Measurements from ENCODE around the gene USP25. TPM values are rescaled to one million over a fixed set of nuclear protein-coding genes. Genes with fewer than 3 reads are reported as not detected.

The USP25 gene
- total RNA-seq, 2 donors from 2014 or later = 32.0 to 43.5 TPM

DNA sequence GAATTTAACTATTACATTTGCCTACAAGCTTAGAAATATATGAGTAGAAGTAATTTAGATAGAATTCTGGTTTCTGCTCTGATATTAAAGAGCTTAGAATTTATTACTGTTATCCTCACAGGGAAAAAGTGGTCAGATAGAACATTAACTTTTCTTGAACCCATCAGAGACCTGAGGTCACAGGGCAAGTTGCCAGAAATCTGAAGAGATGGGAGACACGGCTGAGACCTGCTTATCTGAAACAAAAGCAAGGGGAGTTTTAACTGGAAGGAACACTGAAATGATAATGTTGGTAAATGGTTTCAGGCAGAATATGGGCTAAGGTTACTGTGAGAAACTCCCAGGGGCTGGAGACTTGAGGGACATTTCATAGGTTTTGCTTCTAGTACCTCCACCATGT is 28.0 kb upstream of the USP25 start:
- H3K4me1 ChIP-seq (ENCODE audit: control insufficient read depth in 1 of 2, low read depth in 2 of 2) = no peaks in the 10 kb centered on the region
- no peak for DNase-seq (ENCODE audit: low spot score)
- H3K27me3 ChIP-seq (replicated peaks; ENCODE audit: insufficient read depth) = no peaks in the 10 kb centered on the region
- no peak overlapping the region for H3K4me3 ChIP-seq
- no peaks in the 10 kb centered on the region for H3K9me3 ChIP-seq
- no peak overlapping the region for H3K27ac ChIP-seq
- H3K36me3 ChIP-seq = no peaks in the 10 kb centered on the region
- TF ChIP-seq, protein P1, sequence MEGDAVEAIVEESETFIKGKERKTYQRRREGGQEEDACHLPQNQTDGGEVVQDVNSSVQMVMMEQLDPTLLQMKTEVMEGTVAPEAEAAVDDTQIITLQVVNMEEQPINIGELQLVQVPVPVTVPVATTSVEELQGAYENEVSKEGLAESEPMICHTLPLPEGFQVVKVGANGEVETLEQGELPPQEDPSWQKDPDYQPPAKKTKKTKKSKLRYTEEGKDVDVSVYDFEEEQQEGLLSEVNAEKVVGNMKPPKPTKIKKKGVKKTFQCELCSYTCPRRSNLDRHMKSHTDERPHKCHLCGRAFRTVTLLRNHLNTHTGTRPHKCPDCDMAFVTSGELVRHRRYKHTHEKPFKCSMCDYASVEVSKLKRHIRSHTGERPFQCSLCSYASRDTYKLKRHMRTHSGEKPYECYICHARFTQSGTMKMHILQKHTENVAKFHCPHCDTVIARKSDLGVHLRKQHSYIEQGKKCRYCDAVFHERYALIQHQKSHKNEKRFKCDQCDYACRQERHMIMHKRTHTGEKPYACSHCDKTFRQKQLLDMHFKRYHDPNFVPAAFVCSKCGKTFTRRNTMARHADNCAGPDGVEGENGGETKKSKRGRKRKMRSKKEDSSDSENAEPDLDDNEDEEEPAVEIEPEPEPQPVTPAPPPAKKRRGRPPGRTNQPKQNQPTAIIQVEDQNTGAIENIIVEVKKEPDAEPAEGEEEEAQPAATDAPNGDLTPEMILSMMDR (IDR thresholded peaks at IDR 0.05) = no peak
- no peak for ATAC-seq (ENCODE audit: insufficient number of reproducible peaks, low FRiP score, low read depth)

DNA sequence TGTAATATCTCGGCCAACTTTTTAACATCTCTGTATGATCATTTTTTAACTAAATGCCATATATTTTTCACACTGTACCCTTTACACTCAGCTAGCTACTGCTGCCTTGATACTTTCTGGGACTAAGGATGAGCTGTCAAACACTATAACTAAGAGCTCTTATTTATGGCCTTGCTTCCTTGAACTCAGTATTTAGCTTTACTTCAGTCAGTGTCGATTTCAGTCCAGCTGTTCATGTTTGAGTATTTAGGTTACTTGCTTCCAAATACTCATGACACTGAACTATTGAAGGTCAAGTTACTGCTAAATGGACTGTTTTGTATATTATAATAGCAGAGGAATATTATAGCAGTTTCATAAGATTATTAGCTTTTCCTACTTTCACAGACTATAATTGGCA is 25.9 kb upstream of the USP25 start:
- H3K4me3 ChIP-seq = no peak overlapping the region
- H3K36me3 ChIP-seq = no peaks in the 10 kb centered on the region
- ATAC-seq (ENCODE audit: insufficient number of reproducible peaks, low FRiP score, low read depth) = no peak

DNA sequence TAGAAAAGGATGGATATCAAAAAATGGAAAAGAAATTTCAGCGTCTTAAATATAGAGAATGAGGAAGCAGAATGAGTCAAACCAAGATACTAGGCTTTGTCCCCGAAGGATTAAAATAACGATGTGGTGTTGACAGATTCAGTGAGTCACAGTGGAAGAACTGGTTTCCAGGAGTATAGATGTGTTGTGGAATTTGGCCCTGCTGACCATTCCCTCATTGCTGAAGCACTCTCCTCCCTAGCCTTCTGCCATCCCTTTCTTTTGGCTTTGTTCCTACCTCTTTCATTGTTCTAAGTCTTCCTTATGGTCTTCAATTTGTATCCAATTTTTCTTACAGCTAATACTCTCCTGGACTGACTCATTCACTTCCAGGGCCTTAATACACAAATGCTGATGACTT is 23.1 kb upstream of the USP25 start:
- Histone ChIP-seq H3K27me3 (replicated peaks; ENCODE audit: insufficient read depth) (no peaks in the 10 kb centered on the region), H3K27ac (no peak overlapping the region), H3K4me3 (no peak overlapping the region), H3K36me3 (no peaks in the 10 kb centered on the region), H3K4me1 (ENCODE audit: control insufficient read depth in 1 of 2, low read depth in 2 of 2) (no peaks in the 10 kb centered on the region), H3K9me3 (no peaks in the 10 kb centered on the region)
- ATAC-seq (ENCODE audit: insufficient number of reproducible peaks, low FRiP score, low read depth) (no peak), DNase-seq (ENCODE audit: low spot score) (no peak)
- TF ChIP-seq, protein P1 (IDR thresholded peaks at IDR 0.05) = no peak

More for the DNA sequence above, 25.9 kb upstream of the USP25 start:
- no peaks in the 10 kb centered on the region for H3K9me3 ChIP-seq
- H3K27me3 ChIP-seq (replicated peaks; ENCODE audit: insufficient read depth) = no peaks in the 10 kb centered on the region
- TF ChIP-seq, protein P1 (IDR thresholded peaks at IDR 0.05) = no peak
- DNase-seq (ENCODE audit: low spot score) = no peak
- H3K4me1 ChIP-seq (ENCODE audit: control insufficient read depth in 1 of 2, low read depth in 2 of 2) = no peaks in the 10 kb centered on the region
- H3K27ac ChIP-seq = no peak overlapping the region

DNA sequence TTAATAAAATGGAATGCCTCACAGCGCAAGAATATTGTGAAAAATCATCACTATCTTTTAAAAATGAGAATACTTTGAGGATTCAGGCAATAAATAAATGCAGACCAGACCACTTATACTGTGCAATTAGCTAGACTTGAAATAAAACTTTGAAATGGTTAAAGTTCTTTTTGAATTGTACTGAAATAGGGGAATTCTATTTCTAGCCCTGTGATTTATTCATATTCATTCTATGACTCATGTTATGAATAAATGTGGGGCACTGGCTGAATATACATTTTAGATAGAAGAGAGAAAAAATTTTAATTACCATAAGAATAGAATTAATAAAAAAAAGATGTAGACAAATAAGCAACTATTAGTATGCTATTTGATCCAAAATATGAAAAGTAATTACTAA is 16.4 kb upstream of the USP25 start:
- no peaks in the 10 kb centered on the region for H3K9me3 ChIP-seq
- no peaks in the 10 kb centered on the region for H3K36me3 ChIP-seq
- H3K27ac ChIP-seq = no peak overlapping the region
- H3K4me1 ChIP-seq (ENCODE audit: control insufficient read depth in 1 of 2, low read depth in 2 of 2) = no peaks in the 10 kb centered on the region
- TF ChIP-seq, protein P1 (IDR thresholded peaks at IDR 0.05) = no peak
- no peaks in the 10 kb centered on the region for H3K27me3 ChIP-seq (replicated peaks; ENCODE audit: insufficient read depth)
- ATAC-seq (ENCODE audit: insufficient number of reproducible peaks, low FRiP score, low read depth) = no peak
- no peak overlapping the region for H3K4me3 ChIP-seq
- DNase-seq (ENCODE audit: low spot score) = no peak

DNA sequence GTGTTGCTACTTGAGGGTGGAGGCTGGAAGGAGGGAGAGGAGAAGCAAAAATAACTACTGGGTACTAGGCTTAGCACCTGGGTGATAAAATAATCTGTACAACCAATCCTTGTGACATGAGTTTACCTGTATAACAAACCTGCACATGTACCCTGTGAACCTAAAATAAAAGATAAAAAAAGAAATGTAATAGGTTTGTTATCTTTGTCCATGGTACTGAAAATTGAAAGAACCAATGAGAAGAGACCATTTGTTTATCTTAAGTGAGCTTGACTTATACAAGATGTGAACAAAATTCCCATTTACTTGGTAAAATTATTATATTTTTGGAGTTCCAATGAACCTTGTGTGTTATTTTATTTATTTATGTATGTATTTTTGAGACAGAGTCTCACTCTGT is 11.1 kb upstream of the USP25 start:
- no peaks in the 10 kb centered on the region for H3K36me3 ChIP-seq
- H3K9me3 ChIP-seq = no peaks in the 10 kb centered on the region
- H3K27me3 ChIP-seq (replicated peaks; ENCODE audit: insufficient read depth) = no peaks in the 10 kb centered on the region
- ATAC-seq (ENCODE audit: insufficient number of reproducible peaks, low FRiP score, low read depth) (no peak), DNase-seq (ENCODE audit: low spot score) (no peak)
- TF ChIP-seq, protein P1 (IDR thresholded peaks at IDR 0.05) = no peak
- H3K4me1 ChIP-seq (ENCODE audit: control insufficient read depth in 1 of 2, low read depth in 2 of 2) = no peaks in the 10 kb centered on the region
- no peak overlapping the region for H3K4me3 ChIP-seq
- H3K27ac ChIP-seq = no peak overlapping the region

All from thoracic aorta (tissue), 2 donors.